ENCODE measurements around the gene BCL2A1.
"Not testable (repeated sequence)": the region's sequence is repeated elsewhere in the genome, so short reads cannot be mapped to it uniquely, and the experiment has no call there.

Gene BCL2A1

DNA sequence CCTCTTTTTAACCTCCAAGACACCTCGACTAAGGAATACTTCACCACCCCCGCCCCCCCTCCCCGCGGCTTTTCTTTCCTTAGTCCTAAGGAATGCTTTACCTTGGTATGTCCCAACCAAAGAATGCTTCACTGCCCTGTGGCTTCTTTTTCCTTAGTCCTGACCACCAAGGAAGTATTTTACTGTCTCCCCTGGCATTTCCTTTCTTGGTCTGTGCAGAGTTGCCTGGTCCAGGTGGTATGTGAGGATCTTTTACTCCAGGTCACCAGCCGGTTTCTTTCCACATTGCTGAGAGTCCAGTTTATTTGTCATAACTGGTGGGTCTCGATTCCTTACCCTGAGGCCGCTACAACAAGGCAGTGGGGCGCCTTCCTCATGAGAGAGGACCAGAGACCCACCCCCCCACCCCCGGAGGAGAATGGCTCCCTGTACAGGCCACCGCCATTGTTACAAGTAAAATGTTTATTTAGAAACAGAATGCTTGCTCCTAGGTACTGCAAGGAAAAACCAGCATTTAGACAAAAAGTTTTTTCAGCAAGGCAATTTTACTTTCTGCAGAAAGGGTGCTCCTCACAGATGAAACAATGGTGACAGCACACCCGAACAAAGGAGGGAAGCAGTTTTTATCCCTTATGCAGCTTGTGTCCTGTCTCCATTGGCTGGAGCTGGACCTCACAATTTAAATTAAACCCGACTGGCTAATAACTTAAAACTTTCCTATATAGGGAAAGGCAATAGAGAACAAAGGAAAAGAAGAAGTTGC, 51.1 kb downstream of the BCL2A1 start:
- peak overlapping the region in 1 of 2 donors; percentile 50 for H3K4me3 Mint-ChIP-seq
- peaks cover 68 to 78% of the 10 kb centered on the region in 2 donors for H3K36me3 Mint-ChIP-seq
- no peaks in the 10 kb centered on the region for H3K27me3 Mint-ChIP-seq
- no peak for ATAC-seq (replicated peaks)
- H3K27ac Mint-ChIP-seq, result peak overlapping the region; percentile 20
- peaks cover 12 to 26% of the 10 kb centered on the region in 2 donors for H3K4me1 Mint-ChIP-seq
- peaks cover 27 to 33% of the 10 kb centered on the region in 2 donors for H3K9me3 Mint-ChIP-seq
- DNase-seq, result no peak

DNA sequence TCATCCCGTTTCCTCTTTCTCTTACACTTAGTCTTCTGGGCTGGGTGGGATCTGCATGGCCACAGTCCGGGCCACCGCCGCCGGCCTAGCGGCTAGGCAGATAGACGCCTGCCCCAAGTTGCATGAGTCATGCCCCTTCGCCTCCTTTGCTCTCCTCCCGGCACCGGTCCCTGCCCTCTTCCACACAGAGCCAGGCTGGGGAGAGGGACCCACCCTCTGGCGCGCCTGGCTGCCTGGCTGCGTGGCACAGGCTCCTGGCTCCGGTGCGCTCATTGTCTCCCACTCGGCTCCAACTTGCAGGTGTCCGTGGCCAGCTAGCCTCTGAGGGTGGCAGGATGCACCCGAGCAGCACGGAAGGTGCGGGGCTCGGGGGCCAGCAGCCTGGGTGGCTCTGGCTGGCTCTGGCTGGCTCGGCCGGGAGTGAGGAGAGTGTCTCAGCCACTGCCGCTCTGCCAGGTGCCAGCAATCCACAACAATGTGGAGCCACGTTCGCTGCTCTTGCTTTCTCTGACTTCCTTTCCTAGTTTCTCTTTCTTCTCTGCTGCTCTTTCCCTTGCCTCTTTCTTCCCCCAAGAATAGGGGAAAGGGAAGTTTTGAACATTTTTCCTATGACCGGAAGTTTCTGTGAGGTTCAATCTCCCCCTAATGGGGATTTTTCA, 51.8 kb downstream of the BCL2A1 start:
- Mint-ChIP-seq H3K9me3 (peaks cover 29 to 37% of the 10 kb centered on the region in 2 donors), H3K27me3 (no peaks in the 10 kb centered on the region), H3K36me3 (peaks cover 72 to 83% of the 10 kb centered on the region in 2 donors), H3K27ac (peak overlapping the region; percentile 31), H3K4me3 (peak overlapping the region in 1 of 2 donors; percentile 29), H3K4me1 (peaks cover 14 to 31% of the 10 kb centered on the region in 2 donors)
- DNase-seq (no peak), ATAC-seq (replicated peaks) (no peak)

DNA sequence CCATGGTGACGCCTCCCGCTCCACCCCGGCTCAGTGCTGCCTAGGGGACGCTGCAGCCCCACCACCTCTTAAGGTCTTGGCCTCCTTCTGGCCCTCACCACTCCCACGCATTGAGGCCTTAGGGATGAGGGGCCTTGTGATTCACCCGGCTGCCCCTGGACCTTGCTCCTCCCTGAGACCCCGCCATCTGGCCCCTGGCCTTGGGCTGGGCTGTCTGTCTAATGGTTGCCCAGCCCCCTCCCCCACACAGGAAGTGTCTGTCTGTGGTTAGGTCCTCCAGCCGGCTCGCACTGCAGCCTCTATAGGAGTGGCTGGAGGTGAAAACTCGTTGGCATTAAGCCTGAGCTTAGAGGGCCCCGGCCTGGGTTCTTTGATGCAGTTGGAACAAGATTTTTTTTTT, 52.7 kb downstream of the BCL2A1 start:
- no peak for DNase-seq
- Mint-ChIP-seq H3K4me3 (no peak overlapping the region), H3K36me3 (peaks cover 75 to 88% of the 10 kb centered on the region in 2 donors), H3K27me3 (no peaks in the 10 kb centered on the region), H3K27ac (no peak overlapping the region), H3K9me3 (peaks cover 31 to 38% of the 10 kb centered on the region in 2 donors), H3K4me1 (peaks cover 14 to 31% of the 10 kb centered on the region in 2 donors)
- ATAC-seq (replicated peaks), result no peak

DNA sequence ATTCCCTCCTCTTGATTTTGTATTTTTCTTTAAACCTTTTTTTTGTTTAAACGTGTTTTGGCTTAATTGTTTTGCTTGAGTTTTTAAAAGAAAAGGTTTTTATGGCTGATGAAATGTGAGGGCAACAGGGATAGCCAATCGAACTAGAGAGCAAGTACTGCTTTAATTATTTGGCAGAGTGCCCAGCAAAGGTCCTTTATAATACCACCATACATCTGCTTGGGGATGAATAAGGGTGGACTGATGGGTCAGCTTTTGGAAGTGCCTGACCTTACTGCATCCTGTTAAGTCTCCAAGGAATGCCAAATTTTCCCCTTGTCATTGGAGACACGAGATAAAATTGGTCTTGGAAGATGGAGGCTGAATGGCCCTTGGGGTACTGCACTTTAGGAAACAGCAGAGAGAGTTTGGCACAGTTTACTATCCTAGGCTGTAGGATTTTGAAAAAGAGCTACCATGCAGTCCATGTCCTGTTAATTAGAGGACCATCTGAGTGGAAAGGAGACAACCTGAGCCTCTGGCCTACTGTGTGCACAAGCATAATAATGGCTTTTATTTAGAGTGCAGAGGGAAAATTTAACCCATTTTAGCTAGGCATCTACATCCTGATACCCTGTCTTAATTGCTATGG, 54.4 kb downstream of the BCL2A1 start:
- H3K36me3 Mint-ChIP-seq, result peaks cover 70 to 79% of the 10 kb centered on the region in 2 donors

DNA sequence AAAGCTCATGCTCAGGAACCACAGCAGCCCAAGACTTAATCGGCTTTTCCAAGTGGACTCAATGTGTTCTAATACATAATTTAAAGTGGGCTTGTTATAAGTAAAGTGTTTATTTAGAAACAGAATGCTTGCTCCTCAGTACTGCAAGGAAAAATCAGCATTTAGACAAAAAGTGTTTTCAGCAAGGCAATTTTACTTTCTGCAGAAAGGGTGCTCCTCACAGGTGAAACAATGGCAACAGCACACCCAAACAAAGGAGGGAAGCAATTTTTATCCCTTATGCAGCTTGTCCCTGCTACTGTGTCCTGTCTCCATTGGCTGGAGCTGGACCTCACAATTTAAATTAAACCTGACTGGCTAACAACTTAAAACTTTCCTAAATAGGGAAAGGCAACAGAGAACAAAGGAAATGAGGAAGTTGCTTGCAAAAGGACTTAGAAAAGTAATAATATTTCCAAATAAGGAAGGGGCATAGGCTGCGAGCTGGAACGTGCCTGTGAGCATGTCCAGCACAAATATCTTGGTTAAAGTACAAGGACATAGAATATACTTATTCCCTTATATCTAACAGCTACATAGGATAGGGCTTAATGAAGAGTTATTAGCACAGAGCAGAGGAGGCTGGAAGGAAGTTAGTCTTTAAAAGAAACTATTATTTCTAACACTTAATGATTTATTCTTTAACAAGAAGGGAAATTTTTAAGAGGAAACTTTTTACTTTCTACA, 55.1 kb downstream of the BCL2A1 start:
- peaks cover 64 to 73% of the 10 kb centered on the region in 2 donors for H3K36me3 Mint-ChIP-seq
- H3K27me3 Mint-ChIP-seq, result not testable (repeated sequence)

More for the DNA sequence above, 54.4 kb downstream of the BCL2A1 start:
- peaks cover 7 to 19% of the 10 kb centered on the region in 2 donors for H3K4me1 Mint-ChIP-seq
- DNase-seq, result no peak
- no peak overlapping the region for H3K4me3 Mint-ChIP-seq
- H3K27me3 Mint-ChIP-seq, result no peaks in the 10 kb centered on the region
- no peak for ATAC-seq (replicated peaks)
- peaks cover 32 to 37% of the 10 kb centered on the region in 2 donors for H3K9me3 Mint-ChIP-seq
- no peak overlapping the region for H3K27ac Mint-ChIP-seq

DNA sequence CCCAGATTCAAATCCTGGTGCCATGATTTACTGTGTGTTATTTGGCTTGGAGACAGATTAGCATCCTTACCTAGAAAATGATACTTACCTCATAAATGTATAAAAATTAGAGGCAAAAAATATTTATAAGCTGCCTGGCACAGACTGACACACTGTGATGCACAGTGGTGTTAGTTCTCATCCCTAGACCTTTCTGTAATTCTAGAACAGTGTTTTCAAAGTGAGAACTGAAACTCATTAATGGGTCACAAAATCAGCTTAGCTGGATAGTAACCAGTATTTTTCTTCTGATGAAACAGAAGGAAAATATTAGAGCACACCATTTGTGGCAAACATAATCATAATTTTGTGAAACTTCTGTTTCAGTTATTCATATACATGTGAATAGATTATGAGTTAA, 56.3 kb downstream of the BCL2A1 start:
- Mint-ChIP-seq H3K27me3 (no peaks in the 10 kb centered on the region), H3K36me3 (peaks cover 65 to 75% of the 10 kb centered on the region in 2 donors)

More for the DNA sequence above, 55.1 kb downstream of the BCL2A1 start:
- DNase-seq; ATAC-seq (replicated peaks); H3K27ac Mint-ChIP-seq; H3K4me3 Mint-ChIP-seq: not testable (repeated sequence)
- Mint-ChIP-seq H3K4me1 (peaks cover 4 to 13% of the 10 kb centered on the region in 2 donors), H3K9me3 (peaks cover 27 to 32% of the 10 kb centered on the region in 2 donors)

More for the DNA sequence above, 56.3 kb downstream of the BCL2A1 start:
- peak; percentile 52 to 69 for ATAC-seq (replicated peaks)
- Mint-ChIP-seq H3K4me1 (peaks cover 10 to 24% of the 10 kb centered on the region in 2 donors), H3K9me3 (peaks cover 29 to 35% of the 10 kb centered on the region in 2 donors), H3K4me3 (no peak overlapping the region), H3K27ac (no peak overlapping the region)
- no peak for DNase-seq

All from stimulated activated naive B cell treated with anti-CD40 and anti-IgM and Interleukin-4, amounts not matched to agents 10 μg/mL and 1 μg/mL and 100 μg/mL, for 72 hours (primary cell).